SK-N-SH (cell line): ENCODE measurements around the gene EAF1. TPM values are rescaled to one million over a fixed set of nuclear protein-coding genes. Genes with fewer than 3 reads are reported as not detected.

Experiments
- CTCF ChIA-PET: fragments of 300-600, 350-600 bp; formaldehyde crosslinking; extraction: SDS; loops from one replicate; lab custom pipeline; 2021; lab: Yijun Ruan, JAX
- POLR2A ChIA-PET: fragments of 350-600 bp; sonication (Branson Sonifier 250); formaldehyde crosslinking; extraction: SDS; loops from one replicate; lab custom pipeline; 2020; ENCODE audit warnings: antibody characterized with exemption, inconsistent platforms; lab: Yijun Ruan, JAX
- DNase-seq: peaks from one replicate; pipeline ENCODE4 v3.0.0; 2012
- H2AFZ ChIP-seq: fragments of 200-600 bp; sonication (generic); 2 replicates; pipeline ENCODE4 v1.8.1; 2016; ENCODE audit warnings: antibody characterized with exemption, mild to moderate bottlenecking, low read depth
- H3F3A ChIP-seq: fragments of 200-600 bp; sonication (generic); replicated peaks from 2 replicates; pipeline ENCODE3; 2016; ENCODE audit warnings: antibody characterized with exemption, mild to moderate bottlenecking; ENCODE audit not compliant: insufficient read depth
- H3K27ac ChIP-seq, 2 experiments: fragments of 200-500 bp in 1 of 2; fragments of 200-600 bp in 1 of 2; sonication (Bioruptor generic) in 1 of 2; sonication (generic), shearing (Covaris generic) in 1 of 2; 2 replicates each; pipeline versions ENCODE4 v1.5.1 to v1.6.1; 2014 to 2016; ENCODE audit warnings: low read depth in 2 of 2, inconsistent platforms in 1 of 2, low read length in 1 of 2, mild to moderate bottlenecking in 1 of 2, mixed read lengths in 1 of 2
- H3K27me3 ChIP-seq: fragments of 200-600 bp; sonication (generic), shearing (Covaris generic); 2 replicates; pipeline ENCODE4 v1.6.1; 2016; ENCODE audit warnings: mixed run types; ENCODE audit not compliant: insufficient read depth
- H3K36me3 ChIP-seq, 2 experiments: fragments of 200-500 bp in 1 of 2; fragments of 200-600 bp in 1 of 2; sonication (Bioruptor generic) in 1 of 2; sonication (generic) in 1 of 2; replicated peaks in 1 of 2; 2 replicates each; pipeline versions ENCODE3 to v1.5.1; 2014 to 2016; ENCODE audit warnings: low read length in 1 of 2, mild to moderate bottlenecking in 1 of 2; ENCODE audit not compliant: insufficient read depth in 2 of 2, control insufficient read depth in 1 of 2
- H3K4me1 ChIP-seq, 2 experiments: fragments of 200-500 bp in 1 of 2; fragments of 200-600 bp in 1 of 2; sonication (Bioruptor generic) in 1 of 2; sonication (generic), shearing (Covaris generic) in 1 of 2; 2 replicates each; pipeline versions ENCODE4 v1.5.1 to v1.6.1; 2014 to 2016; ENCODE audit warnings: low read depth in 1 of 2, low read length in 1 of 2, mixed run types in 1 of 2; ENCODE audit not compliant: insufficient read depth in 2 of 2, control insufficient read depth in 1 of 2
- H3K4me2 ChIP-seq: fragments of 200-600 bp; sonication (generic), shearing (Covaris generic); 2 replicates; pipeline ENCODE4 v1.6.1; 2017; ENCODE audit warnings: mixed run types
- H3K4me3 ChIP-seq, 2 experiments: fragments of 200-500 bp in 1 of 2; fragments of 200-600 bp in 1 of 2; sonication (Bioruptor generic) in 1 of 2; sonication (generic), shearing (Covaris generic) in 1 of 2; 2 replicates each; pipeline versions ENCODE4 v1.5.1 to v1.8.1; 2014 to 2016; ENCODE audit warnings: low read depth in 2 of 2, inconsistent platforms in 1 of 2, low read length in 1 of 2, mild to moderate bottlenecking in 1 of 2, mixed read lengths in 1 of 2, moderate library complexity in 1 of 2
- H3K79me2 ChIP-seq: fragments of 200-600 bp; sonication (generic); 2 replicates; pipeline ENCODE4 v1.8.1; 2017; ENCODE audit warnings: mild to moderate bottlenecking; ENCODE audit not compliant: insufficient read depth
- H3K9ac ChIP-seq: fragments of 200-600 bp; sonication (generic); 2 replicates; pipeline ENCODE4 v1.6.1; 2017; ENCODE audit warnings: mixed run types
- H3K9me2 ChIP-seq: fragments of 200-600 bp; sonication (generic); 2 replicates; pipeline ENCODE4 v1.6.1; 2017; ENCODE audit warnings: mixed run types
- H3K9me3 ChIP-seq: fragments of 200-600 bp; sonication (generic); 2 replicates; pipeline ENCODE4 v1.6.1; 2017; ENCODE audit warnings: mixed run types, mild to moderate bottlenecking, moderate library complexity
- H4K20me1 ChIP-seq: fragments of 200-600 bp; sonication (generic); 2 replicates; pipeline ENCODE4 v1.6.1; 2017; ENCODE audit warnings: mild to moderate bottlenecking, mixed run types; ENCODE audit not compliant: insufficient read depth
- CTCF ChIP-seq: fragments of 200-600 bp; sonication (generic); IDR thresholded peaks from 2 replicates; pipeline ENCODE4 v1.6.1; 2017; ENCODE audit warnings: antibody characterized with exemption, mild to moderate bottlenecking, moderate library complexity
- EZH2phosphoT487 ChIP-seq: fragments of 200-600 bp; sonication (generic); IDR thresholded peaks from 2 replicates; pipeline ENCODE4 v1.6.1; 2017; ENCODE audit warnings: low read depth, mixed run types, mild to moderate bottlenecking, antibody characterized with exemption, moderate library complexity, borderline replicate concordance
- FOSL2 ChIP-seq: IDR thresholded peaks from 2 replicates; pipeline ENCODE4 v1.4.0; 2012; ENCODE audit warnings: low read depth, mild to moderate bottlenecking, moderate library complexity, borderline replicate concordance
- FOXJ3 ChIP-seq: sonication (generic); formaldehyde crosslinking; IDR thresholded peaks from 2 replicates; pipeline ENCODE4 v1.5.1; 2020; ENCODE audit warnings: mild to moderate bottlenecking, missing genetic modification reagents
- FOXM1 ChIP-seq: IDR thresholded peaks from 2 replicates; pipeline ENCODE4 v1.4.0; 2012; ENCODE audit warnings: low read depth, mild to moderate bottlenecking
- GABPA ChIP-seq: IDR thresholded peaks from 2 replicates; pipeline ENCODE4 v1.4.0; 2012; ENCODE audit warnings: low read depth, mild to moderate bottlenecking
- GATA2 ChIP-seq: sonication (generic); formaldehyde crosslinking; IDR thresholded peaks from 2 replicates; pipeline ENCODE4 v1.5.0; 2020; ENCODE audit warnings: mild to moderate bottlenecking, missing genetic modification reagents
- MEF2A ChIP-seq: IDR thresholded peaks from 2 replicates; pipeline ENCODE4 v1.4.0; 2012; ENCODE audit warnings: low read depth, borderline replicate concordance
- MXI1 ChIP-seq: IDR thresholded peaks from 2 replicates; pipeline ENCODE4 v1.6.1; 2012; ENCODE audit warnings: mild to moderate bottlenecking, low read depth, low read length, improper control_type of control experiment
- NRF1 ChIP-seq: IDR thresholded peaks from 2 replicates; pipeline ENCODE4 v1.6.1; 2012; ENCODE audit warnings: low read depth, mild to moderate bottlenecking, low read length
- POLR2AphosphoS5 ChIP-seq: IDR thresholded peaks from 2 replicates; pipeline ENCODE4 v1.6.1; 2012; ENCODE audit warnings: low read depth, low read length
- RAD21 ChIP-seq: IDR thresholded peaks from 2 replicates; pipeline ENCODE4 v1.6.1; 2012; ENCODE audit warnings: mild to moderate bottlenecking, low read length
- RCOR1 ChIP-seq: fragments of 150-350 bp; IDR thresholded peaks from 2 replicates; pipeline ENCODE4 v1.6.1; 2017; ENCODE audit warnings: antibody characterized with exemption, low read length
- SIN3A ChIP-seq: IDR thresholded peaks from 2 replicates; pipeline ENCODE4 v1.6.1; 2012; ENCODE audit warnings: low read depth, mild to moderate bottlenecking, low read length, moderate library complexity, borderline replicate concordance
- SMC3 ChIP-seq: IDR thresholded peaks from 2 replicates; pipeline ENCODE4 v1.6.1; 2012; ENCODE audit warnings: low read depth, low read length, improper control_type of control experiment
- TAF1 ChIP-seq: IDR thresholded peaks from 2 replicates; pipeline ENCODE4 v1.6.1; 2012; ENCODE audit warnings: low read depth, mild to moderate bottlenecking, low read length, moderate library complexity, borderline replicate concordance
- TEAD4 ChIP-seq: IDR thresholded peaks from 2 replicates; pipeline ENCODE4 v1.4.0; 2012; ENCODE audit warnings: mild to moderate bottlenecking, borderline replicate concordance; ENCODE audit not compliant: insufficient read depth
- YY1 ChIP-seq: IDR thresholded peaks from 2 replicates; pipeline ENCODE4 v1.4.0; 2012; ENCODE audit warnings: low read depth, mild to moderate bottlenecking
- WGBS: methylation state at CpG from one replicate; pipeline ENCODE4 v1.1.6; 2017; ENCODE audit warnings: low lambda C conversion rate; 5-methylcytosine and 5-hydroxymethylcytosine counted together
- polyA plus RNA-seq, 3 experiments: library from polyadenylated mRNA; depleted of rRNA; stranded (reverse); fragments of >200 nt; gene quantifications; 2 replicates each; pipeline ENCODE4 v1.2.3, GENCODE V29; 2012
- TF ChIP-seq, protein P1 (sequence below): IDR thresholded peaks from 2 replicates; pipeline ENCODE4 v1.4.0; 2012; ENCODE audit warnings: low read depth, borderline replicate concordance

EAF1 gene
- polyA plus RNA-seq, 1 of the 3 experiments (the other 2 are of a cell fraction), result 10.0 TPM

GRCh38 chr3:15403965-15404364 is 23.4 kb upstream of the EAF1 start:
- no peaks in the 10 kb centered on the region for H4K20me1 ChIP-seq
- no peaks in the 10 kb centered on the region for H3K36me3 ChIP-seq
- no peak overlapping the region for H3K9ac ChIP-seq
- no peak overlapping the region for H3K27ac ChIP-seq
- no peak overlapping the region for H3K4me2 ChIP-seq
- H3F3A ChIP-seq, result peaks cover 5% of the 10 kb centered on the region
- no peaks in the 10 kb centered on the region for H3K9me3 ChIP-seq
- H3K4me1 ChIP-seq, result no peaks in the 10 kb centered on the region
- no peaks in the 10 kb centered on the region for H3K9me2 ChIP-seq
- no peak overlapping the region for H3K4me3 ChIP-seq
- H3K79me2 ChIP-seq, result no peaks in the 10 kb centered on the region
- DNase-seq, result no peak
- 90% methylated on average over 3 of the region's 3 CpGs for WGBS
- no peak overlapping the region for H2AFZ ChIP-seq
- no peaks in the 10 kb centered on the region for H3K27me3 ChIP-seq
- CTCF ChIA-PET, result interaction anchor here (0.6 to 9.4 kb wide), 5 partner anchors 139 to 546 kb away, joined by 3 to 85 read pairs (median 17); partner anchors contain the start of gene CAPN7
- POLR2A ChIA-PET, result no interaction called here
- TF ChIP-seq POLR2AphosphoS5 (no peak), FOXJ3 (CRISPR knock-in tag) (no peak), SIN3A (no peak), NRF1 (no peak)

GRCh38 chr3:15404767-15405166 is 22.6 kb upstream of the EAF1 start:
- TF ChIP-seq MXI1 (no peak), GABPA (no peak), GATA2 (CRISPR knock-in tag) (no peak), POLR2AphosphoS5 (no peak)
- TF ChIP-seq, protein P1, sequence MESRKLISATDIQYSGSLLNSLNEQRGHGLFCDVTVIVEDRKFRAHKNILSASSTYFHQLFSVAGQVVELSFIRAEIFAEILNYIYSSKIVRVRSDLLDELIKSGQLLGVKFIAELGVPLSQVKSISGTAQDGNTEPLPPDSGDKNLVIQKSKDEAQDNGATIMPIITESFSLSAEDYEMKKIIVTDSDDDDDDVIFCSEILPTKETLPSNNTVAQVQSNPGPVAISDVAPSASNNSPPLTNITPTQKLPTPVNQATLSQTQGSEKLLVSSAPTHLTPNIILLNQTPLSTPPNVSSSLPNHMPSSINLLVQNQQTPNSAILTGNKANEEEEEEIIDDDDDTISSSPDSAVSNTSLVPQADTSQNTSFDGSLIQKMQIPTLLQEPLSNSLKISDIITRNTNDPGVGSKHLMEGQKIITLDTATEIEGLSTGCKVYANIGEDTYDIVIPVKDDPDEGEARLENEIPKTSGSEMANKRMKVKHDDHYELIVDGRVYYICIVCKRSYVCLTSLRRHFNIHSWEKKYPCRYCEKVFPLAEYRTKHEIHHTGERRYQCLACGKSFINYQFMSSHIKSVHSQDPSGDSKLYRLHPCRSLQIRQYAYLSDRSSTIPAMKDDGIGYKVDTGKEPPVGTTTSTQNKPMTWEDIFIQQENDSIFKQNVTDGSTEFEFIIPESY, result no peak
- no peak overlapping the region for H3K4me2 ChIP-seq
- H3F3A ChIP-seq, result peaks cover 5% of the 10 kb centered on the region
- no peak overlapping the region for H3K4me3 ChIP-seq
- no peaks in the 10 kb centered on the region for H3K9me3 ChIP-seq
- no peak overlapping the region for H2AFZ ChIP-seq
- CTCF ChIA-PET, result interaction anchor here (0.6 to 9.4 kb wide), 39 partner anchors 10 to 478 kb away, joined by 3 to 85 read pairs (median 4); partner anchors contain the start of gene CAPN7
- no peaks in the 10 kb centered on the region for H3K79me2 ChIP-seq
- H4K20me1 ChIP-seq, result no peaks in the 10 kb centered on the region
- peaks cover 0 to 3% of the 10 kb centered on the region in 2 experiments for H3K36me3 ChIP-seq
- POLR2A ChIA-PET, result no interaction called here
- no peaks in the 10 kb centered on the region for H3K4me1 ChIP-seq
- no peak for DNase-seq
- 96% methylated on average over 1 of the region's 1 CpG for WGBS
- H3K9me2 ChIP-seq, result no peaks in the 10 kb centered on the region
- no peak overlapping the region for H3K9ac ChIP-seq
- no peak overlapping the region for H3K27ac ChIP-seq
- H3K27me3 ChIP-seq, result no peaks in the 10 kb centered on the region

- no peak overlapping the region for H3K27ac ChIP-seq
- H3K27me3 ChIP-seq, result no peaks in the 10 kb centered on the region
- H2AFZ ChIP-seq, result no peak overlapping the region
- no peak overlapping the region; a peak in 1 of 4 replicates for H3K4me3 ChIP-seq
- ChIA-PET CTCF (interaction anchor here (0.6 to 9.4 kb wide), 44 partner anchors 9 to 479 kb away, joined by 3 to 85 read pairs (median 4); partner anchors contain the start of gene CAPN7), POLR2A (no interaction called here)
- peak; percentile 51 for DNase-seq
- peak; percentile 69 for TF ChIP-seq SMC3
- TF ChIP-seq MEF2A, result no peak
- TF ChIP-seq RCOR1, result no peak
- TF ChIP-seq FOXJ3 (CRISPR knock-in tag), result no peak
- TF ChIP-seq TEAD4, result no peak
- no peak for TF ChIP-seq TAF1
- TF ChIP-seq RAD21, result peak; percentile 65
- no peak for TF ChIP-seq EZH2phosphoT487
- TF ChIP-seq FOXM1, result no peak
- peak; percentile 82 for TF ChIP-seq CTCF
- TF ChIP-seq FOSL2, result no peak
- TF ChIP-seq YY1, result no peak
- no peak for TF ChIP-seq POLR2AphosphoS5
- H3F3A ChIP-seq, result peaks cover 5% of the 10 kb centered on the region
- no peak overlapping the region for H3K9ac ChIP-seq
- H3K9me3 ChIP-seq, result no peaks in the 10 kb centered on the region
- no peaks in the 10 kb centered on the region for H4K20me1 ChIP-seq
- no peak overlapping the region for H3K4me2 ChIP-seq
- no peaks in the 10 kb centered on the region for H3K79me2 ChIP-seq
- 49% methylated on average over 3 of the region's 3 CpGs for WGBS
- H3K36me3 ChIP-seq, result peaks cover 6% of the 10 kb centered on the region in 2 experiments
- H3K9me2 ChIP-seq, result no peaks in the 10 kb centered on the region
- H3K4me1 ChIP-seq, result no peaks in the 10 kb centered on the region
Observed at GRCh38 chr3:15405448-15406050, 21.8 kb upstream of the EAF1 start.
